Kidney (tissue), 14 donors: Measurements from ENCODE around the gene STON1. TPM values are rescaled to one million over a fixed set of nuclear protein-coding genes. Genes with fewer than 3 reads are reported as not detected.
A peak's percentile ranks its signal among the peaks of the same experiment; 100 is the strongest.

Source experiments
- DNase-seq, 5 donors: peaks; one replicate each; pipeline ENCODE4 v3.0.0-alpha.2; 2013 to 2020
- FAIRE-seq: peaks from 2 replicates; lab custom pipeline; 2012; peaks lifted over from hg19 to GRCh38; lab: Jason Lieb, UNC
- H3K27ac ChIP-seq, 2 donors: one replicate each; pipeline ENCODE4 v1.7.0; 2013; ENCODE audit warnings: low read depth in 2 of 2, low read length in 2 of 2, inconsistent platforms in 1 of 2
- H3K27me3 ChIP-seq: one replicate; pipeline ENCODE4 v1.7.1; 2013; ENCODE audit warnings: low read length, inconsistent platforms; ENCODE audit not compliant: control insufficient read depth, insufficient read depth
- H3K36me3 ChIP-seq, 3 donors: one replicate each; pipeline versions ENCODE4 v1.7.0 to v1.7.1; 2013; ENCODE audit warnings: low read length in 3 of 3, control low read depth in 1 of 3, inconsistent platforms in 1 of 3; ENCODE audit not compliant: insufficient read depth in 3 of 3, control insufficient read depth in 2 of 3
- H3K4me1 ChIP-seq, 3 donors: one replicate each; pipeline versions ENCODE4 v1.7.0 to v1.7.1; 2013; ENCODE audit warnings: low read length in 3 of 3, inconsistent platforms in 1 of 3, low read depth in 1 of 3; ENCODE audit not compliant: control insufficient read depth in 2 of 3, insufficient read depth in 2 of 3
- H3K4me3 ChIP-seq, 3 donors: one replicate each; pipeline versions ENCODE4 v1.7.0 to v1.8.1; 2013; ENCODE audit warnings: low read length in 3 of 3, control low read depth in 1 of 3, inconsistent platforms in 1 of 3
- H3K9ac ChIP-seq, 3 donors: one replicate each; pipeline versions ENCODE4 v1.7.0 to v1.7.1; 2013; ENCODE audit warnings: low read length in 3 of 3, control low read depth in 1 of 3, inconsistent platforms in 1 of 3
- H3K9me3 ChIP-seq, 3 donors: one replicate each; pipeline versions ENCODE4 v1.7.0 to v1.7.1; 2013; ENCODE audit warnings: low read length in 3 of 3, control low read depth in 1 of 3, inconsistent platforms in 1 of 3; ENCODE audit not compliant: control insufficient read depth in 2 of 3, insufficient read depth in 1 of 3
- CTCF ChIP-seq: IDR thresholded peaks from 3 replicates; pipeline ENCODE4 v1.5.1; 2012; ENCODE audit warnings: mild to moderate bottlenecking, moderate library complexity, borderline replicate concordance; ENCODE audit not compliant: insufficient read depth; ENCODE audit errors: extremely low read depth
- intact Hi-C: fragments of 100-400 bp; cut with DNase I; formaldehyde crosslinking; loops from one replicate; pipeline ENCODE4 v1.11.1; 2022
- polyA plus RNA-seq: library from polyadenylated mRNA; stranded (reverse); fragments of 350-450 nt; fragmentation: Illumina TruSeq; extraction: RNeasy Lipid Tissue Mini Kit (QIAGEN cat#74804); gene quantifications from one replicate; pipeline ENCODE4 v1.2.3, GENCODE V29; 2014; ENCODE audit warnings: low read depth, low replicate concordance; ENCODE audit not compliant: insufficient read depth
- total RNA-seq: library from RNA; stranded (reverse); fragmentation: NEBNext Ultra II Directional; extraction: Animal tissue kit (Norgen Biotek cat#: 25700); gene quantifications from one replicate; pipeline ENCODE4 v1.2.1, GENCODE V29; 2021
- donor health status: control.
- donor health status: control.
- donor health status: control.
- donor health status: control.
- donor health status: control.
- donor health status: DM: yes; HTN: yes; CAD: no.
- donor health status: Normal renal cell carcinoma (clear cell type).

Gene STON1
- total and polyA plus RNA-seq, 2 donors from 2014 or later = 5.8 to 15.7 TPM

- H3K9ac ChIP-seq = no peak overlapping the region
- peak; percentile 27 for TF ChIP-seq CTCF
- peaks cover 7 to 14% (median 7%) of the 10 kb centered on the region in 3 donors for H3K4me1 ChIP-seq
- H3K36me3 ChIP-seq = no peaks in the 10 kb centered on the region
- no peaks in the 10 kb centered on the region for H3K27me3 ChIP-seq
- H3K27ac ChIP-seq = peak overlapping the region; percentile 60 to 73
- DNase-seq (peak in 3 of 5 donors; percentile 24 to 77 (median 52)), FAIRE-seq (no peak)
- H3K4me3 ChIP-seq = peak overlapping the region in 1 of 3 donors; percentile 38
- H3K9me3 ChIP-seq = no peaks in the 10 kb centered on the region
- intact Hi-C loops = no loop called here
Observed at GRCh38 chr2:48566592-48567310, 36.8 kb downstream of the STON1 start.

DNA sequence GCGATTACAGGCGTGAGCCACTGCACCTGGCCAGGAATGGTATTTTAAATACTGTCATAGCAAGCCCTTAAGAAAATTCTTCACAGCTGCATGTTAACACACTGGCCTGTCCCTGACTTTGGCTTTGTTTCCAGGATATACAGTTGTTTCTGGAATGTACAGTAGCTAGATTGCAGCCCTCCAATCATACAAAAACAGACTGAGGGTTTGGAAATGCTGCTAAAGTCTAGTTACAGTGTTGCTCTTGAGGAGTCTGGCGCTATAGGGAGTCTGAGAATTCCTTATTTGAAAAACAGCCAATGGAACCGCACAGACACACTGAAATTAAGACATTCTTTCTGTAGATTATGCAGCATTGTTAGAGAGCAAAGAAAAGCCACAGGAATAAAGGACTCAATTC, 37.7 kb downstream of the STON1 start:
- no peaks in the 10 kb centered on the region for H3K36me3 ChIP-seq
- no peaks in the 10 kb centered on the region for H3K9me3 ChIP-seq
- DNase-seq (peak in 2 of 5 donors; percentile 58 to 80), FAIRE-seq (no peak)
- peaks cover 7 to 14% (median 7%) of the 10 kb centered on the region in 3 donors for H3K4me1 ChIP-seq
- TF ChIP-seq CTCF = no peak
- H3K27ac ChIP-seq = peak overlapping the region; percentile 17 to 54
- intact Hi-C loops = no loop called here
- H3K27me3 ChIP-seq = no peaks in the 10 kb centered on the region
- H3K9ac ChIP-seq = no peak overlapping the region
- H3K4me3 ChIP-seq = no peak overlapping the region

DNA sequence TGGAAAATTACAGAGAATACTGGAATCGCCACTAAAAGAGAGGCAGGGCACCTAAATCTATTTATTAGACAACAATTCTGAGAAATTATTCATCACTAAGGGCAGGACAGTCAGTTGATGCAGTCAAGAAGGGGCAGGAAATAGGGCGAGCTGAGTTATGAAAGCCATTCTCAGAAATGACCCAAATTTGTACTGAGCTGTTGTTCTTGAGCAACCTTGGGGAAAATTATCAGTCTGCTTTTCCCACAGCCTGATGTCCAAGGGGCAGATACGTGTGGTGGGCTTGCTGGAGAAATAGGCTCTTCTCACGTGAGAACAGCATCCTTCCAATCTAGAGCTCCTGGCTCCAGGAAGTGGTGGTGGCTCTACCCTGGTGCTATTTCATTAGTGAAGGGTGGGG, 38.6 kb downstream of the STON1 start:
- Histone ChIP-seq H3K27ac (peak overlapping the region; percentile 8 to 62), H3K9me3 (no peaks in the 10 kb centered on the region), H3K27me3 (no peaks in the 10 kb centered on the region), H3K4me1 (peaks cover 7 to 14% (median 9%) of the 10 kb centered on the region in 3 donors), H3K4me3 (peak overlapping the region in 1 of 3 donors; percentile 17), H3K36me3 (no peaks in the 10 kb centered on the region), H3K9ac (no peak overlapping the region)
- no peak for TF ChIP-seq CTCF
- no peak for DNase-seq
- intact Hi-C loops = no loop called here
- FAIRE-seq = no peak
